Muscle of back (tissue), 13 donors: ENCODE measurements around the gene BANP. TPM values are rescaled to one million over a fixed set of nuclear protein-coding genes. Genes with fewer than 3 reads are reported as not detected.
A peak's percentile ranks its signal among the peaks of the same experiment; 100 is the strongest.
"Not testable (repeated sequence)": the region's sequence is repeated elsewhere in the genome, so short reads cannot be mapped to it uniquely, and the experiment has no call there.

Source experiments
- DNase-seq, 3 donors: peaks; one replicate each; pipeline versions ENCODE4 v3.0.0 to v3.0.0-alpha.2; 2013
- long read RNA-seq, 9 donors: transcript quantifications; one replicate each; lab custom pipeline, GENCODE V29; 2026
- polyA plus RNA-seq, 10 donors: library from polyadenylated mRNA; unstranded; fragments of 120-200 nt; gene quantifications; one replicate each; pipeline ENCODE4 v1.2.1, GENCODE V29; 2013; ENCODE audit not compliant: insufficient read length in 10 of 10

Gene BANP
- 10 to 100 TPM; 10.4 to 15.2 (median 13.2) TPM for polyA plus RNA-seq
- long read RNA-seq, donor 1, partial matches to known transcripts, result 0 of 1 reads
- long read RNA-seq, donor 1, other reads (novel, unspliced or antisense), result 0 of 1 reads
- long read RNA-seq, donor 2, result 0 reads
- long read RNA-seq, donor 3, result 0 reads
- long read RNA-seq, donor 4, partial matches to known transcripts, result 0 of 1 reads
- long read RNA-seq, donor 4, other reads (novel, unspliced or antisense), result 0 of 1 reads
- long read RNA-seq, donor 5, result 0 reads
- long read RNA-seq, donor 6, partial matches to known transcripts, result 0 of 1 reads
- long read RNA-seq, donor 6, other reads (novel, unspliced or antisense), result 0 of 1 reads
- long read RNA-seq, donor 7, partial matches to known transcripts, result 0 of 2 reads
- long read RNA-seq, donor 7, other reads (novel, unspliced or antisense), result 0 of 2 reads
- long read RNA-seq, donor 8, result 0 reads
- long read RNA-seq, donor 9, partial matches to known transcripts, result 0 of 1 reads
- long read RNA-seq, donor 9, other reads (novel, unspliced or antisense), result 0 of 1 reads

GRCh38 chr16:87950765-87951551 lies at the start of gene BANP:
TSS of gene BANP (plus strand) at chr16:87951434. CDS start at chr16:87975116, 23,682 bp downstream.
- DNase-seq, result peak; percentile 97 to 100 (median 99)

- DNase-seq, result not testable (repeated sequence)
Observed at GRCh38 chr16:87904963-87905362, 46.3 kb upstream of the BANP start.

- not testable (repeated sequence) for DNase-seq
Observed at GRCh38 chr16:87905521-87905920, 45.7 kb upstream of the BANP start.

GRCh38 chr16:87908101-87908500 lies 43.1 kb upstream of the BANP start:
- DNase-seq, result not testable (repeated sequence)

- peak; percentile 22 to 65 (median 47) for DNase-seq
Observed at GRCh38 chr16:87909203-87909935, 41.9 kb upstream of the BANP start.

GRCh38 chr16:87911106-87911763 lies 40.0 kb upstream of the BANP start:
- peak; percentile 52 to 88 (median 80) for DNase-seq

GRCh38 chr16:87912691-87913090 lies 38.5 kb upstream of the BANP start:
- not testable (repeated sequence) for DNase-seq

GRCh38 chr16:87914021-87914725 lies 37.1 kb upstream of the BANP start:
- DNase-seq, result not testable (repeated sequence)

GRCh38 chr16:87914812-87915211 lies 36.4 kb upstream of the BANP start:
- no peak for DNase-seq

GRCh38 chr16:87917503-87917902 lies 33.7 kb upstream of the BANP start:
- no peak for DNase-seq

GRCh38 chr16:87918338-87918737 lies 32.9 kb upstream of the BANP start:
- DNase-seq, result peak in 2 of 3 donors; percentile 48 to 64

- peak; percentile 43 to 93 (median 85) for DNase-seq
Observed at GRCh38 chr16:87918866-87919680, 32.2 kb upstream of the BANP start.

GRCh38 chr16:87919681-87919994 lies 31.6 kb upstream of the BANP start:
- peak in 1 of 3 donors; percentile 16 for DNase-seq

- no peak for DNase-seq
Observed at GRCh38 chr16:87921236-87921773, 29.9 kb upstream of the BANP start.

GRCh38 chr16:87922250-87922871 lies 28.9 kb upstream of the BANP start:
- DNase-seq, result peak in 1 of 3 donors; percentile 30

- DNase-seq, result no peak
Observed at GRCh38 chr16:87924041-87924810, 27.0 kb upstream of the BANP start.

GRCh38 chr16:87924811-87925670 lies 26.2 kb upstream of the BANP start:
- DNase-seq, result no peak
